HepG2 (cell line): ENCODE results near the gene ZNHIT1.

Experiments
- KDM5A ChIP-seq: fragments of 200-600 bp; sonication (generic); IDR thresholded peaks from 2 replicates; pipeline ENCODE4 v1.7.0; 2018; ENCODE audit warnings: antibody characterized with exemption, mild to moderate bottlenecking, low read length, borderline replicate concordance
- POLR2A ChIP-seq, 2 experiments: IDR thresholded peaks; 2 replicates each; pipeline ENCODE4 v1.6.1; 2011; ENCODE audit warnings: low read depth in 2 of 2, low read length in 2 of 2, mild to moderate bottlenecking in 1 of 2, moderate library complexity in 1 of 2; ENCODE audit not compliant: insufficient read depth in 1 of 2
- SMC3 ChIP-seq: IDR thresholded peaks from 2 replicates; pipeline ENCODE4 v1.6.1; 2011; ENCODE audit warnings: low read length, improper control_type of control experiment
- SP4 ChIP-seq: sonication (generic); formaldehyde crosslinking; IDR thresholded peaks from 2 replicates; pipeline ENCODE4 v1.8.1; 2023; ENCODE audit warnings: mild to moderate bottlenecking, missing genetic modification reagents
- TOE1 ChIP-seq: sonication (generic); formaldehyde crosslinking; IDR thresholded peaks from 2 replicates; pipeline ENCODE4 v1.4.0; 2020; ENCODE audit warnings: mild to moderate bottlenecking, missing genetic modification reagents
- WIZ ChIP-seq: sonication (generic); formaldehyde crosslinking; IDR thresholded peaks from 2 replicates; pipeline ENCODE4 v1.5.1; 2020; ENCODE audit warnings: mild to moderate bottlenecking, missing genetic modification reagents

- peak; percentile 23; the same call in 1 of the 2 replicates for TF ChIP-seq SP4 (CRISPR knock-in tag)
- no peak; the same call in 1 of the 2 replicates for TF ChIP-seq TOE1
- peak; percentile 89 for TF ChIP-seq KDM5A
- TF ChIP-seq WIZ (CRISPR knock-in tag), result 0 out of 2 replicates have a peak, but pooled peaks have one; percentile 29
- peak; percentile 55 to 81; a peak in 3 of 4 replicates for TF ChIP-seq POLR2A (IDR thresholded peaks at IDR 0.05; ENCODE audit: insufficient read depth in 1 of 2, low read depth in 2 of 2, low read length in 2 of 2)
- peak; percentile 46; the same call in 1 of the 2 replicates for TF ChIP-seq SMC3
Measured at GRCh38 chr7:101244375-101245146, 26.6 kb downstream of the ZNHIT1 start, which contains the start of gene FIS1.
